Body of pancreas (tissue), 4 donors: Measurements from ENCODE around the gene SMO. TPM values are rescaled to one million over a fixed set of nuclear protein-coding genes. Genes with fewer than 3 reads are reported as not detected.
"Not testable (repeated sequence)": the region's sequence is repeated elsewhere in the genome, so short reads cannot be mapped to it uniquely, and the experiment has no call there.

Source experiments
- ATAC-seq: fragments of 150-250 bp; one replicate; pipeline ENCODE4 v1.9.1; 2016
- DNase-seq, 4 donors: peaks; one replicate each; pipeline ENCODE4 v3.0.0-alpha.2; 2019
- H3K27ac ChIP-seq, 4 donors: fragments of 200-600 bp; sonication (generic); 1 replicate in 3 of 4; 2 replicates in 1 of 4; pipeline versions ENCODE4 v1.5.1 to v1.6.1; 2016 to 2019; ENCODE audit warnings: mild to moderate bottlenecking in 1 of 4, mixed read lengths in 1 of 4, moderate library complexity in 1 of 4
- H3K27me3 ChIP-seq, 2 donors: fragments of 200-600 bp; sonication (generic); one replicate each; pipeline ENCODE4 v1.6.0; 2016; ENCODE audit warnings: mild to moderate bottlenecking in 1 of 2
- H3K36me3 ChIP-seq, 2 donors: fragments of 200-600 bp; sonication (generic); replicated peaks in 1 of 2; 2 replicates each; pipeline ENCODE4 v1.5.1; 2016; ENCODE audit warnings: low read depth in 2 of 2; ENCODE audit not compliant: insufficient read depth in 1 of 2
- H3K4me1 ChIP-seq: fragments of 200-600 bp; sonication (generic); one replicate; pipeline ENCODE4 v1.6.0; 2016
- H3K4me3 ChIP-seq, 2 donors: fragments of 200-600 bp; sonication (generic); 1 replicate in 1 of 2; 2 replicates in 1 of 2; pipeline ENCODE4 v1.5.1; 2016 to 2019
- H3K9me3 ChIP-seq, 3 donors: fragments of 200-600 bp; sonication (generic); 1 replicate in 2 of 3; 2 replicates in 1 of 3; pipeline ENCODE4 v1.5.1; 2016
- POLR2A ChIP-seq, 3 donors: fragments of 450-650 bp; IDR thresholded peaks; one replicate each; pipeline ENCODE4 v1.6.1; 2016; ENCODE audit warnings: antibody characterized with exemption in 3 of 3, mild to moderate bottlenecking in 2 of 3
- WGBS, 2 donors: methylation state at CpG; one replicate each; pipeline ENCODE4 v1.1.5; 2017; 5-methylcytosine and 5-hydroxymethylcytosine counted together
- intact Hi-C: fragments of 100-400 bp; cut with DNase I; formaldehyde crosslinking; loops from one replicate; pipeline ENCODE4 v1.15.1; 2023
- total RNA-seq, 2 donors: library from RNA; depleted of rRNA; stranded (reverse); fragments of >200 nt; gene quantifications; one replicate each; pipeline ENCODE4 v1.1.0, GENCODE V29; 2016
- TF ChIP-seq, protein P1 (sequence below), 7 experiments: fragments of 450-650 bp in 4 of 7; fragments of 200-600 bp in 3 of 7; sonication (generic) in 3 of 7; IDR thresholded peaks; one replicate each; pipeline ENCODE4 v1.5.1; 2016 to 2019; ENCODE audit warnings: antibody characterized with exemption in 7 of 7

Gene SMO
- total RNA-seq, 2 donors from 2014 or later: 6.5 to 12.2 TPM

DNA sequence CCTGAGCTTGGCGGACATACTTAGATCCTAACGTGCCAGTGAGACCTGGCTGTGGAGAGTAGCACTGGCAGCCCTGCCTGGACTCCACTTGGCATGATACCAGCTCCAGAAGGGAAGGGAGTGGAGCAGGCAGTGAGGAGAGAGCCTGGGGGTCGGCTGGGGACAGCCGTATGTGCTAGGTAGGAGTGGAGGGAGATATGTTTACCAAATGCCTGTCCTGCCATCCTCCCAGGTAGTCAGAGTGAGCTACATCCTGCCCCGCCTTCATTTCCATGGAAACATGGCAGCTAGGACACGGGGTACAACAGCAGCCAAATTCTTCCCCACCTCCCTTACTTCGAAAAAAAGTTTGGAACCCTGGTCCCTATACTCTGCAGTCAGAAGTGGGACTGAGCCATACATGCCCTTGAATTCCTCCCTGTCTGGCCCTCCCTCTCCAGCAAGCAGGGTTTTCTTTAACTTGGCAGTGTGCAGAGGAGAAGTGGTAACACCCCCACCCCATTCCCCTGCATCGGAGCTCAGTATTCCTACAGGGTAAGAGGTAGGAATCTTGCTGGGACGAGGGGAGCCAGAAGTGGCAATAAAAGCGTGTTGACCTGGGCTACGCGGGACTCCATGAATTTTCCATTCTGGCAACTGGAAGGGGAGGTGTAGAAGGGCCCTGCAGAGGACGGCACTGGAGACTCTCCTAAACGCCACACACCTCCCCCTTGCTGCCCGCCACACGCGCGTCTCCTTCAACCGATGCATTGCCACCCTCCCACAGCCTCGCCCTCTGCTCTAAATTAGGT lies 20.0 kb upstream of the SMO start:
- Histone ChIP-seq H3K4me3 (no peak overlapping the region), H3K4me1 (no peaks in the 10 kb centered on the region), H3K27ac (peak overlapping the region in 1 of 4 donors; percentile 19), H3K27me3 (no peaks in the 10 kb centered on the region), H3K36me3 (no peaks in the 10 kb centered on the region), H3K9me3 (no peaks in the 10 kb centered on the region)
- TF ChIP-seq POLR2A (IDR thresholded peaks at IDR 0.05): no peak
- TF ChIP-seq, protein P1, sequence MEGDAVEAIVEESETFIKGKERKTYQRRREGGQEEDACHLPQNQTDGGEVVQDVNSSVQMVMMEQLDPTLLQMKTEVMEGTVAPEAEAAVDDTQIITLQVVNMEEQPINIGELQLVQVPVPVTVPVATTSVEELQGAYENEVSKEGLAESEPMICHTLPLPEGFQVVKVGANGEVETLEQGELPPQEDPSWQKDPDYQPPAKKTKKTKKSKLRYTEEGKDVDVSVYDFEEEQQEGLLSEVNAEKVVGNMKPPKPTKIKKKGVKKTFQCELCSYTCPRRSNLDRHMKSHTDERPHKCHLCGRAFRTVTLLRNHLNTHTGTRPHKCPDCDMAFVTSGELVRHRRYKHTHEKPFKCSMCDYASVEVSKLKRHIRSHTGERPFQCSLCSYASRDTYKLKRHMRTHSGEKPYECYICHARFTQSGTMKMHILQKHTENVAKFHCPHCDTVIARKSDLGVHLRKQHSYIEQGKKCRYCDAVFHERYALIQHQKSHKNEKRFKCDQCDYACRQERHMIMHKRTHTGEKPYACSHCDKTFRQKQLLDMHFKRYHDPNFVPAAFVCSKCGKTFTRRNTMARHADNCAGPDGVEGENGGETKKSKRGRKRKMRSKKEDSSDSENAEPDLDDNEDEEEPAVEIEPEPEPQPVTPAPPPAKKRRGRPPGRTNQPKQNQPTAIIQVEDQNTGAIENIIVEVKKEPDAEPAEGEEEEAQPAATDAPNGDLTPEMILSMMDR (IDR thresholded peaks at IDR 0.05): no peak
- peak; percentile 31 for ATAC-seq
- 64 to 67% methylated on average over 20 of the region's 20 CpGs for WGBS, 2 donors
- no peak for DNase-seq
- intact Hi-C loops: no loop called here

DNA sequence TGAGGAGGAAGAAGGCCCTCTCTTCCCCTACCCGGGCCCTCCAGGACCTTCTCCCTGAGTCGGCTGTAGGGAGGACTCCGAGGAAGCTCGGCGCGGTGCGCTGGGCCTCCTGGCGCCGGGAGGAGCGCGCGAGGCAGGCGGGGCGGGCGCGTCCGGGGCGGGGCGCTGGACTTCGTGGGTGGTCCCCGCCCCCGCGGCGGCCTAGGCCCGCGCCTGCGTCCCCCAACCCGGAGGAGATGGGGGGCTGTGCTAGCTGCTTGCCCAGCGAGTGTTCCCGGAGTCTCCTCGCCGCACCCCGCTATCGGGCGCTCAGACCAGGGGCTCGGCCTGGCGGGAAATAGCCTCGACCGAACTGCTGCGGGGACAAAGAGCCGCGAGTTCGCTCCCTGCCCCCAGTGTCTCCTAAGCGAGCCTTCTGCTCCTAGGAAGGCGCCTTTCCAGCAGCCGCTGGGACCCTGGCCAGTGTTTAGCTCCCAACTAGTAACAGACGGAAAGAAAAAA lies 19.2 kb upstream of the SMO start:
- no peaks in the 10 kb centered on the region for H3K27me3 ChIP-seq
- TF ChIP-seq POLR2A (IDR thresholded peaks at IDR 0.05): no peak
- TF ChIP-seq, protein P1 (IDR thresholded peaks at IDR 0.05): no peak
- ATAC-seq (peak; percentile 76), DNase-seq (peak in 3 of 4 donors; percentile 28 to 63 (median 36))
- no peaks in the 10 kb centered on the region for H3K36me3 ChIP-seq
- H3K27ac ChIP-seq: peak overlapping the region in 1 of 4 donors; percentile 19
- H3K4me1 ChIP-seq: no peaks in the 10 kb centered on the region
- peak overlapping the region in 1 of 2 donors; percentile 4 for H3K4me3 ChIP-seq
- WGBS, 2 donors: 16 to 36% methylated on average over 18 to 34 of the region's 47 CpGs
- H3K9me3 ChIP-seq: no peaks in the 10 kb centered on the region
- intact Hi-C loops: no loop called here

DNA sequence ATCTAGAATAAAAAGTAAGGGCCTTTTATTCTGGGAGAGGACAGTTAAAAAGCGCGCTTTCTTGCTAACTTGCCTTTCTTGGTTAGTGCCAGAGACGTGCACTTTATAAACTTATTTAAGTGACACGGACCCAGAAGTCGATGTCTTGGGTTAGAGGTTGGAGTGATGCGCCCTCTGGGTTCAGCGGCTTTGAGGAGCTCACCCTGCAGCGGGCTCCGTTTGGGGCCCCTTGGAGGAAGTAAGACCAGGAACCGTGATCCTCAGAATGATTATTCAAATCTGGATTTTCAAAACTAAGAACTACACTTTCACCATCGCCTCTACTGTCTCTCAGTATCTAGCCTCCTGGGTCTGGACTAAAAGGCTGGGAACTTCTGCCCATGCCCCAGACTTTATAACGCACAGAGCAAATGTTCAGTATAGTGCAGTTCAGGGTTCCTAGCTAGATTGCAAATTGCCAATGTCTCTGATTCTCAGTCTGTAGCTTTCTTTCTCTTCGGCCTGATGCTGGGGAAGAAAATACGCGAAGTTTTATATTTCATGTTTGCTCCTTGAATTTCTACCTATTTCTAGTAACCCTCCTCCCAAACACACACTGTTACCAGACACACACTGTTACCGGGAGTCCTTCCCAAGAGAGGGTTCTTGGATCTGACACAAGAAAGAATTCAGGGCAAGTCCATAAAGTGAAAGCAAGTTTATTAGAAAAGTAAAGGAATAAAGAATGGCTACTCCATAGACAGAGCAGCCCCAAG lies 18.6 kb upstream of the SMO start:
- H3K9me3 ChIP-seq: no peaks in the 10 kb centered on the region
- WGBS, 2 donors: 71 to 81% methylated on average over 16 of the region's 16 CpGs
- ATAC-seq: no peak
- DNase-seq: no peak
- H3K27me3 ChIP-seq: no peaks in the 10 kb centered on the region
- TF ChIP-seq POLR2A (IDR thresholded peaks at IDR 0.05): no peak
- TF ChIP-seq, protein P1 (IDR thresholded peaks at IDR 0.05): no peak
- intact Hi-C loops: no loop called here
- no peaks in the 10 kb centered on the region for H3K36me3 ChIP-seq
- H3K4me3 ChIP-seq: no peak overlapping the region
- no peaks in the 10 kb centered on the region for H3K4me1 ChIP-seq
- H3K27ac ChIP-seq: peak overlapping the region in 1 of 4 donors; percentile 19

DNA sequence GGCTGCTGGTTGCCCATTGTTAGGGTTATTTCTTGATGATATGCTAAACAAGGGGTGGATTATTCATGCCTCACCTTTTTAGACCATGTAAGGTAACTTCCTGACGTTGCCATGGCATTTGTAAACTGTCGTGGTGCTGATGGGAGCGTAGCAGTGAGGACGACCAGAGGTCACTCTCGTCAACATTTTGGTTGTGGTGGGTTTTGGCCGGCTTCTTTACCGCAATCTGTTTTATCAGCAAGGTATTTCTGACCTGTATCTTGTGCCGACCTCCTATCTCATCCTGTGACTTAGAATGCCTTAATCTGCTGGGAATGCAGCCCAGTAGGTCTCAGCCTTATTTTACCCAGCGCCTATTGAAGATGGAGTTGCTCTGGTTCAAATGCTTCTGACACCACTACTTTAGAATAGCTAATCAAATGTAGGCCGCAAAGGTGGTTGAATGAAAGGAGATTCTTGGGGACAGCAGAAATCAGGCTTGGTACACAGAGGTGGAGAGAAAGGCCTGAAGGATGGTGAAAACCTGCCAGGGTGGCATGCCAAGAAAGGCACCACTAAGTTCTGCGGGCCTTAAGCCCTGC lies 17.9 kb upstream of the SMO start:
- Histone ChIP-seq H3K27ac (no peak overlapping the region), H3K4me3 (no peak overlapping the region), H3K27me3 (no peaks in the 10 kb centered on the region), H3K9me3 (no peaks in the 10 kb centered on the region), H3K4me1 (no peaks in the 10 kb centered on the region), H3K36me3 (no peaks in the 10 kb centered on the region)
- ATAC-seq: no peak
- DNase-seq: no peak
- WGBS, 2 donors: 87 to 90% methylated on average over 11 of the region's 11 CpGs
- intact Hi-C loops: no loop called here
- TF ChIP-seq, protein P1 (IDR thresholded peaks at IDR 0.05): no peak
- no peak for TF ChIP-seq POLR2A (IDR thresholded peaks at IDR 0.05)

DNA sequence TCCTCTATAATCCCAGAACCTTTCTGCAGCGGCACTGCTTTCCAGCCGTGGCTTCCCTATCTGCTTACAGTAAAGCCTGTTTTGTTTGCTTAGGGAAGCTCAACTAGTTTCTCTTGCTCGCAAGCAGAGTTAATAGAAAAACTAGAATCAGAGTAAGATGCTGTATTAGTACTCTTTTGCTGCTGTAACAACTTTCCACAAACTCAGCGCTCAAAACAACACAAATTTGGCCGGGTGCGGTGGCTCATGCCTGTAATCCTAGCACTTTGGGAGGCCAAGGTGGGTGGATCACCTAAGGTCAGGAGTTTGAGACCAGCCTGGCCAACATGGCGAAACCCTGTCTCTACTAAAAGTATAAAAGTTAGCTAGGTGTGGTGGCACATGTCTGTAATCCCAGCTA lies 14.6 kb upstream of the SMO start:
- H3K4me3 ChIP-seq, intact Hi-C loops, H3K9me3 ChIP-seq, DNase-seq, H3K27ac ChIP-seq, H3K4me1 ChIP-seq, ATAC-seq, H3K27me3 ChIP-seq, H3K36me3 ChIP-seq: not testable (repeated sequence)
- 89 to 93% methylated on average over 7 of the region's 7 CpGs for WGBS, 2 donors
